CD4-positive, alpha-beta T cell treated with Interleukin-15 for 1 hour (primary cell): Measurements from ENCODE around the gene AHCY.
"Not testable (repeated sequence)": the region's sequence is repeated elsewhere in the genome, so short reads cannot be mapped to it uniquely, and the experiment has no call there.

Source experiments
- DNase-seq: peaks from one replicate; pipeline ENCODE4 v3.0.0-alpha.2; 2020

Gene AHCY

GRCh38 chr20:34296468-34296867, 6.7 kb downstream of the AHCY start:
- no peak for DNase-seq

- DNase-seq: no peak
Measured at GRCh38 chr20:34295284-34295683, 7.9 kb downstream of the AHCY start.

- DNase-seq: no peak
Measured at GRCh38 chr20:34294563-34294962, 8.6 kb downstream of the AHCY start.

GRCh38 chr20:34293589-34293988, 9.6 kb downstream of the AHCY start:
- no peak for DNase-seq

GRCh38 chr20:34293119-34293518, 10.0 kb downstream of the AHCY start:
- no peak for DNase-seq

DNA sequence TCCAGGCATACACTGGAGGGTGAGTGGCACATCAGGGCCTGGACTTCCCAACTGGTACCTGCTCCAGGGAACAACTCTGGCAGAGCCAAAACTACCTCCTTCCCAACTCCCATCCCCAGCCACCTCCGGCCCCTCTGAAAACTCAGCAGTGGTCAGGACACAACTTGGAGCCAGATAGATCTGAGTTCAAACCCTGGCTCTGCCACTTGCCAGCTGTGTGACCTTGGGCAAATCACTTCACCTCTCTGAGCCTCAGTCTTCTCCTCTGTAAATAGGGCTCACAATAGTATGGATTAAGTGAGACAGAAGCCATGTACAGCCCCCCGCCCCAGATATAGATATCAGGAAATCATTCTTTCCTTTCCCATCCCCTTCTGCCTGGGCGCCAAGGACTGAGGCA, 10.7 kb downstream of the AHCY start:
- DNase-seq: no peak

DNA sequence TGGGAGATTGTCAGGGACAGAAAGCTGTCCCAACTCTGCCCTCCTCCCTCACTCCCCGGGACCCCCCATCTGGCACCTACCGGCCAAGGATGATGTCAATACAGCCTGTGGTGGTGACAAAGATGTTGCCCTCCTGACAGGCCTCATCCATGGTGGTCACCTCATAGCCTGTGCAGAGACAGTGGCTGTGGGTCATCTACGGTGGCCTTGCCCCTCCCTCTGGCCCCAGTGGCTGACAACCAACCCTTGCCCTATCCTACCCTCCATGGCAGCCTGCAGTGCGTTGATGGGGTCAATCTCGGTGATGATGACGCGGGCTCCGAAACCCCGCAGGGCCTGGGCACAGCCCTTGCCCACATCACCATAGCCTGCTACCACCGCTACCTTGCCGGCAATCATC, 12.7 kb downstream of the AHCY start:
- no peak for DNase-seq

GRCh38 chr20:34287500-34287899, 15.7 kb downstream of the AHCY start:
- DNase-seq: not testable (repeated sequence)

DNA sequence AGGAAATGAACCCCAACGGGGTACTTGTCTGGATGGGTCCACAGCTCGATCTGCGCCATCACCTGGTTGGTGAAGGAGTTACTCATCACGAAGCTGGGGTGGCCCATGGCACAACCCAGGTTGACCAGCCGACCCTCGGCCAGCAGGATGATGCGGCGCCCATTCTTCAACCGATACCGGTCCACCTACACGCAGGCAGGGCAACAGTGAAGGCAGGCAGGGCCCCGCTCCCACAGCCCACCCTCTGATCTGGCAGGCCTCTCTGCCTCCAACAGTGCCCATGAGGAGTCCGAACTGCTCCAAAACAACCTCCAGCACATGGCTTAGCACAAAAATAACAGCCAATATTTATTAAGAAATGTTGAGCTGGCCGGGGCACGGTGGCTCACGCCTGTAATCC, 17.7 kb downstream of the AHCY start:
- DNase-seq: no peak

DNA sequence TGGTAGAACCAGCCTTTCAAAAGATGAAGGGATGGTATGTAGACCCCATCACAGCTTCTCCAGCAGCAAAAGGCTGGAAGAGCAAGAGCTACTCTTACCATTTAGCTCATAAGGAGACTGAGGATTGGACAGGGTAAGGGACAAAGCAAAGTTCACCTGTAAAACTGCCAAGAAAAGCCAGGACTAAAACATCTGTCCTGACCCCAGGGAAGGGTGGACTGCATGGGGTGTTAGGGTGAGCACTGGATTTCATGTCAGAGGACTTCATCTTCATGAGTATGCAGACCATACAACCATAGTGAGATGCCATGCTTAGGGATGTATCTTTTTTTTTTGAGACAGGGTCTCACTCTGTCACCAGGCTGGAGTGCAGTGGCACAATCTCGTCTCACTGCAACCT, 19.3 kb downstream of the AHCY start:
- no peak for DNase-seq

GRCh38 chr20:34282041-34282440, 21.1 kb downstream of the AHCY start:
- no peak for DNase-seq

GRCh38 chr20:34281177-34281576, 22.0 kb downstream of the AHCY start:
- no peak for DNase-seq

GRCh38 chr20:34274694-34275093, 28.5 kb downstream of the AHCY start:
- DNase-seq: no peak

- no peak for DNase-seq
Measured at GRCh38 chr20:34271956-34272355, 31.2 kb downstream of the AHCY start.

DNA sequence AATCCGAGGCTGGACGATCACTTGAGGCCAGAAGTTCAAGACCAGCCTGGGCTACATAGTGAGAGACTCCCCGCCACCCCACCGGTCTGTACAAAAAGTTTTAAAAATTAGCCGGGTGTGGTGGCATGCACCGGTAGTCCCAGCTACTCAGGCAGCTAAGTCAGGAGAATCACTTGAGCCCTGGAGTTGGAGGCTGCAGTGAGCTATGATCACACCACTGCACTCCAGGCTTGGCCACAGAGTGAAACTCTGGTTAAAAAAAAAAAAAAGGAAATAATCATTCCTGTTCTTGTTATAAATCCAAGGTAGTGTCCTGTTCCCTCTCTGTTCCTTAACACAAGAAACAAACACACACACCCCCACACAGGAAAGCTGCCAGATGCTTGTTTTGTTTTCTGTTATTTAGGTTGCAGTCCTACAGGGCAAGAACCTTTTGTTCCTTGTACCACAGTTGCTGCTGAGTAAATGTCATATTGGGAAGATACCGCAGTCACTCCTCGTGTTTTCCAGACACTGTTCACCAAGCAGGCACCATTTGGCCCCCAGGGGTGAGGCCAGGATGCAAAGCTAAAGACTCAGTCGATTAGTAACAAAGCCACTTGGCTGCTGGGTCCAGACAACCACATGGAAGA, 33.0 kb downstream of the AHCY start:
- DNase-seq: no peak

GRCh38 chr20:34268851-34269636, 34.1 kb downstream of the AHCY start:
- peak; percentile 22 for DNase-seq

DNA sequence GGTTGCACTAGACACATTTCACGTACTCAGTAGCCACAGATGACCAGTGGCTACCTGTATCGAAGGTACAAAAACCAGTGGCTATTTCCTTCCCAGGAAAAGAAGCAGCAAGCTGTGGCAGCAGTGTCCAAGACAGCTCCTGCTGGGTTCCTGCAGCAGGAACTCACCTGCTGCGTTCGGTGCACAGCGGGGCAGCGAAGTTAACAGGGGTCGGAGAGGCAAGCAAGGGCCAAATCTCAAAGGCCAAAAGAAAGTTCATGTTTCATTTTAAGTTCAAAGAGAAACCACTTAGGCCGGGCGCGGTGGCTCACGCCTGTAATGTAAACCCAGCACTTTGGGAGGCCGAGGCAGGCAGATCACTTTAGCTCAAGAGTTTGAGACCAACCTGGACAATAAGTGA, 35.0 kb downstream of the AHCY start:
- DNase-seq: no peak

GRCh38 chr20:34264141-34264540, 39.0 kb downstream of the AHCY start:
- DNase-seq: no peak

GRCh38 chr20:34263468-34263867, 39.7 kb downstream of the AHCY start:
- DNase-seq: not testable (repeated sequence)

DNA sequence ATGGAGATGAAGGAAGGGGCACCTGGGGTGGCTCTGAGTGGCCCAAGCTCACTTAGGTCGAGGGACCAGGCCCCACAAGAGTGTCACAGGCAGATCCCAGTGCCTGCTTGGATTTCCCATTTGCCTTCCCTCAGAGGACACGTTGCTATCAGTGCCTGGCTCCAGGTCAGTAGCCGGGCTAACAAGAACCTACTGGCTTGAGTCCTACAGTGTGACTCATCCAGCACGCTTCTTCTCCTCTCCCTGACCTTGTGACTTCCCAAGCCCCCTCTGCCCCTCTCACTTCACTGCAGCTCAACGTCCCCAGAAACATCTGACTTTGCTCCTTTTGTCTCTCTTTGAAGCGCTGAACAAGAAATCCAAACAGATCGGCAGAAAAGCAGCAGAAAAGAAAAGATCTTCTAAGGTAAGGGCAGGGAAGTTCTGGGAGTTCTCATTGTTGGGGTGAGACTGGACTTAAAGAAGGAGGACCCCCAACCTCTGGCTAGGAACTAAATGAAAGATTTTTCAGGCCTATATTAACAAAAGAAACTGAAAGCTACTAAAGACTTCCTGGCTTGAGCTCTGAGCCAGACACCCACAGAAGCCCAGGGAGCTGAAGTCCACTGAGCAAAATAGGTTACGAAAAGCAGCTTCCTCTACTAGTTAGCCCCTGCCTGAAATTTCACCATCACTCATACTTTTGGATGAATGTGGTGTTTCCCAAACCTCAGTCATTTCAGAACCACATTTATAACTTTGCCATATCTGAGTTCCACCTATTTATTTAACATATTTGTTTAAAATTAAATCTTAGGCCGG, 40.5 kb downstream of the AHCY start:
- DNase-seq: no peak

DNA sequence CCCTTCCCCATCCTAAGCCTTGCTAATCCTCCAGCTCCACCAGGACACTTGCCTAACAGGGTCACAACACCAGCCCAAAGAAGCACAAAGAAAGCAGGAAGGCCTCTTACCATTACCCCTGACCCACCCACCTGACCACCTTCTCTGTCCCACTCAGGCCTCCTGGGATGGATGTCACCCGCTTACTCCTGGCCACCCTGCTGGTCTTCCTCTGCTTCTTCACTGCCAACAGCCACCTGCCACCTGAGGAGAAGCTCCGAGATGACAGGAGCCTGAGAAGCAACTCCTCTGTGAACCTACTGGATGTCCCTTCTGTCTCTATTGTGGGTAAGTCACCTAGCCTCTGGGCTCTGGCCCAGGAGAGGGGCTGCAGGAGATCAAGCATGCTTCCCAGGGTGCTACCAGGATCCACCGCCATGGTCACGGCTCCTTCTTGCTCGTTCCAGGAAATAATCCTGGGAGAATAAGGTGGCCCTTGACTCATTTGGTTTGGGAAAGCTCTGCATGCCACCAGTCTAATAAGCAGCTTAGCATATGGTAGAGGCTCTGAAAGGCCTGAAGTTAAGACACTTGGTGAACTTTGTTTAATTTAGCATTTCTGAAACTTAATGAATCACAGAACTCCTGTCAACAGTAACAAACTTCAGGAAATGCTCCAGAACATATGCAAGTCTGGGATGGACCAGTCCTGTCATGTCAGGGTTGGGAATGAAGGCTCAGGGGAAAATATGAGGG, 42.8 kb downstream of the AHCY start:
- no peak for DNase-seq

DNA sequence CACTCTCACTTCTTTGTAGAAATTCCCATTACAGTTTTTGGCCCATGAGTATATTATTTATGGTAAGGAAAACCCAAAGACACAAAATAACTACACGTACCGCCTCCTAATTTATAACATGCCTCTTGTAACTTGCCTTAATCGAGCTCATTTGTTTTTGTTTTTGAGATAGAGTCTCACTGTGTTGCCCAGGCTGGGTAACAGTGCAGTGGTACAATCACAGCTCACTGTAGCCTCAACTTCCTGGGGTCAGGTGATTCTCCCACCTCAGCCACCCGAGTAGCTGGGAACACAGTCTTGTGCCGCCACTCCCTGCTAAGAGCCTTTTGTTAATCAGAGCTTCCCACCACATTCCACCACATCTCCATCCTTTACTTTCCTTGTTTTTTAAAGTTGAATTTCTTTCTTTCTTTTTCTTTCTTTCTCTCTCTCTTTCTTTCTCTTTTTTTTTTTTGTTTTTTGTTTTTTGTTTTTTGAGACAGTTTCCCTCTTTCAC, 46.5 kb downstream of the AHCY start:
- no peak for DNase-seq

- DNase-seq: no peak
Measured at GRCh38 chr20:34254979-34255378, 48.2 kb downstream of the AHCY start.
